Right lobe of liver (tissue), 6 donors: ENCODE data around the gene TMPRSS11F. TPM values are rescaled to one million over a fixed set of nuclear protein-coding genes. Genes with fewer than 3 reads are reported as not detected.

ENCODE experiments used
- ATAC-seq, 4 donors: fragments of 200-7000 bp; cut with Tn5 transposase; one replicate each; pipeline ENCODE4 v1.9.1; 2020; ENCODE audit warnings: mild to moderate bottlenecking in 4 of 4, moderate library complexity in 4 of 4
- DNase-seq, 3 donors: peaks; one replicate each; pipeline ENCODE4 v3.0.0-alpha.2; 2020
- H3K27ac ChIP-seq, 3 donors: fragments of 200-600 bp; one replicate each; pipeline ENCODE4 v1.8.0; 2022
- H3K27me3 ChIP-seq, 2 donors: fragments of 200-600 bp; one replicate each; pipeline ENCODE4 v1.8.0; 2022
- H3K36me3 ChIP-seq, 4 donors: fragments of 200-600 bp; sonication (generic) in 1 of 4; one replicate each; pipeline versions ENCODE4 v1.5.1 to v1.8.0; 2017 to 2022; ENCODE audit warnings: control low read depth in 1 of 4
- H3K4me1 ChIP-seq, 4 donors: fragments of 200-600 bp; sonication (generic) in 1 of 4; one replicate each; pipeline versions ENCODE4 v1.5.1 to v1.8.0; 2017 to 2022; ENCODE audit warnings: control low read depth in 1 of 4
- H3K4me3 ChIP-seq, 3 donors: fragments of 200-600 bp; one replicate each; pipeline ENCODE4 v1.8.0; 2022
- H3K9me3 ChIP-seq, 4 donors: fragments of 200-600 bp; sonication (generic) in 1 of 4; one replicate each; pipeline versions ENCODE4 v1.5.1 to v1.8.0; 2017 to 2022; ENCODE audit warnings: control low read depth in 1 of 4
- CTCF ChIP-seq, 4 donors: fragments of 200-600 bp in 3 of 4; fragments of 450-650 bp in 1 of 4; IDR thresholded peaks; one replicate each; pipeline versions ENCODE4 v1.5.1 to v1.8.0; 2016 to 2022; ENCODE audit warnings: antibody characterized with exemption in 4 of 4, mild to moderate bottlenecking in 2 of 4
- POLR2A ChIP-seq: fragments of 450-650 bp; IDR thresholded peaks from one replicate; pipeline ENCODE4 v1.6.1; 2017; ENCODE audit warnings: antibody characterized with exemption, mild to moderate bottlenecking
- WGBS: methylation state at CpG from one replicate; pipeline ENCODE4 v1.1.6; 2018; ENCODE audit warnings: low coverage, low lambda C conversion rate; ENCODE audit not compliant: insufficient coverage; ENCODE audit errors: missing lambda C conversion rate; 5-methylcytosine and 5-hydroxymethylcytosine counted together
- intact Hi-C, 2 donors: fragments of 100-400 bp; cut with DNase I; formaldehyde crosslinking; loops; one replicate each; pipeline versions ENCODE4 v1.11.2 to v1.14.1; 2022
- small RNA-seq, 2 experiments: library from RNA; depleted of rRNA; stranded (forward); fragments of <200 nt; gene quantifications; one replicate each; pipeline ENCODE3, GENCODE V24; 2016
- total RNA-seq, 6 experiments: library from RNA; depleted of rRNA in 2 of 6; stranded (reverse); fragments of >200 nt in 2 of 6; fragmentation: NEBNext Ultra II Directional in 3 of 6; extraction: Animal tissue kit (Norgen Biotek cat#: 25700) in 3 of 6; gene quantifications; one replicate each; pipeline versions ENCODE4 v1.1.0 to v1.2.4, GENCODE V29; 2016 to 2023
- donor health status: DM: no; HTN: yes; CAD: no.
- donor health status: DM: no; HTN: no; CAD: no.
- donor health status: DM: no; HTN: no; CAD: no.
- donor health status: DM: no; HTN: yes; CAD: no.
- donor health status: DM: no; HTN: yes; CAD: no.

Gene TMPRSS11F
- total RNA-seq, 6 experiments from 2014 or later, result 0.12 TPM; not detected in 5

- TF ChIP-seq POLR2A (no peak), CTCF (IDR thresholded peaks at IDR 0.05) (no peak)
- Histone ChIP-seq H3K27me3 (no peaks in the 10 kb centered on the region), H3K27ac (no peak overlapping the region), H3K9me3 (no peaks in the 10 kb centered on the region), H3K4me1 (no peaks in the 10 kb centered on the region), H3K4me3 (no peak overlapping the region), H3K36me3 (no peaks in the 10 kb centered on the region)
- intact Hi-C loops, result no loop called here
- DNase-seq (no peak), ATAC-seq (no peak)
- 87% methylated on average over 18 of the region's 28 CpGs for WGBS
Observed at GRCh38 chr4:68038272-68038671, 91.4 kb downstream of the TMPRSS11F start.

- intact Hi-C loops, result no loop called here
- Histone ChIP-seq H3K9me3 (no peaks in the 10 kb centered on the region), H3K27me3 (no peaks in the 10 kb centered on the region), H3K36me3 (no peaks in the 10 kb centered on the region), H3K4me3 (no peak overlapping the region), H3K27ac (no peak overlapping the region), H3K4me1 (no peaks in the 10 kb centered on the region)
- DNase-seq (no peak), ATAC-seq (no peak)
- no peak for TF ChIP-seq POLR2A
- TF ChIP-seq CTCF (IDR thresholded peaks at IDR 0.05), result no peak
- WGBS, result 42% methylated on average over 2 of the region's 2 CpGs
Observed at GRCh38 chr4:68021185-68021584, 108.5 kb downstream of the TMPRSS11F start.

- H3K27ac ChIP-seq, result no peak overlapping the region
- no peaks in the 10 kb centered on the region for H3K4me1 ChIP-seq
- no peaks in the 10 kb centered on the region for H3K9me3 ChIP-seq
- no peaks in the 10 kb centered on the region for H3K36me3 ChIP-seq
- TF ChIP-seq CTCF (IDR thresholded peaks at IDR 0.05), result no peak
- no peak for TF ChIP-seq POLR2A
- intact Hi-C loops, result no loop called here
- ATAC-seq, result no peak
- H3K27me3 ChIP-seq, result no peaks in the 10 kb centered on the region
- no peak for DNase-seq
- no peak overlapping the region for H3K4me3 ChIP-seq
Observed at GRCh38 chr4:68011684-68012083, 118.0 kb downstream of the TMPRSS11F start.

Small RNA genes lying within 50 kb of the gene (small RNA-seq; reads per million reads assigned to genes)
- 0 reads per million in 2 experiments for gene RNU6-95P

Other genes starting within 250 kb of the TMPRSS11F start
- not detected for gene TMPRSS11D, start 245.9 kb downstream of the TMPRSS11F start, total RNA-seq
- not detected for gene TMPRSS11A, start 166.4 kb downstream of the TMPRSS11F start, total RNA-seq
- gene TMPRSS11B, start 115.8 kb upstream of the TMPRSS11F start, total RNA-seq, result not detected
- 10 to 100 TPM; 15.5 to 32.9 (median 26.0) TPM for gene YTHDC1, start 220.2 kb upstream of the TMPRSS11F start, total RNA-seq